GM23338 (cell line): Measurements from ENCODE around the gene PRELP.

Experiments
- CREB1 ChIP-seq: fragments of 250-450 bp; sonication (Bioruptor Pico); IDR thresholded peaks from 2 replicates; pipeline ENCODE4 v1.5.0; 2020; ENCODE audit warnings: low read depth, mild to moderate bottlenecking, moderate library complexity
- ETS1 ChIP-seq: IDR thresholded peaks from 2 replicates; pipeline ENCODE4 v1.6.1; 2016; ENCODE audit warnings: antibody characterized with exemption
- EZH2 ChIP-seq: fragments of 200-600 bp; sonication (generic); IDR thresholded peaks from one replicate; pipeline ENCODE4 v1.8.0; 2017; ENCODE audit warnings: antibody characterized with exemption, mild to moderate bottlenecking, low read depth; ENCODE audit not compliant: unreplicated experiment
- EZH2phosphoT487 ChIP-seq: fragments of 200-600 bp; sonication (generic); IDR thresholded peaks from one replicate; pipeline ENCODE4 v1.8.1; 2018; ENCODE audit warnings: antibody characterized with exemption; ENCODE audit not compliant: unreplicated experiment
- NANOG ChIP-seq: IDR thresholded peaks from 2 replicates; pipeline ENCODE4 v1.6.1; 2016; ENCODE audit warnings: antibody characterized with exemption, borderline replicate concordance
- POLR2AphosphoS5 ChIP-seq: IDR thresholded peaks from 2 replicates; pipeline ENCODE4 v1.6.1; 2016; ENCODE audit warnings: antibody characterized with exemption, low read depth
- REST ChIP-seq: IDR thresholded peaks from one replicate; pipeline ENCODE4 v1.6.1; 2018; ENCODE audit warnings: antibody characterized with exemption; ENCODE audit not compliant: unreplicated experiment
- STAT1 ChIP-seq: IDR thresholded peaks from one replicate; pipeline ENCODE4 v1.6.1; 2016; ENCODE audit warnings: antibody characterized with exemption; ENCODE audit not compliant: unreplicated experiment
- ZNF114 ChIP-seq: fragments of 250-450 bp; sonication (Bioruptor Pico); IDR thresholded peaks from 2 replicates; pipeline ENCODE4 v1.5.0; 2020; ENCODE audit warnings: mild to moderate bottlenecking, moderate library complexity
- ZNF331 ChIP-seq: fragments of 250-450 bp; sonication (Bioruptor Pico); IDR thresholded peaks from 2 replicates; pipeline ENCODE4 v1.5.0; 2020; ENCODE audit warnings: low read depth, mild to moderate bottlenecking, moderate library complexity
- TF ChIP-seq, protein P1 (sequence below), 2 experiments: fragments of 200-600 bp in 1 of 2; sonication (generic) in 1 of 2; conservative IDR thresholded peaks; 2 replicates each; pipeline versions ENCODE4 v1.5.1 to v1.6.1; 2016 to 2017; ENCODE audit warnings: antibody characterized with exemption in 2 of 2, low read depth in 2 of 2, mild to moderate bottlenecking in 2 of 2, moderate library complexity in 1 of 2

GRCh38 chr1:203476216-203476814 lies 709 bp downstream of the PRELP start:
- TF ChIP-seq, protein P1, sequence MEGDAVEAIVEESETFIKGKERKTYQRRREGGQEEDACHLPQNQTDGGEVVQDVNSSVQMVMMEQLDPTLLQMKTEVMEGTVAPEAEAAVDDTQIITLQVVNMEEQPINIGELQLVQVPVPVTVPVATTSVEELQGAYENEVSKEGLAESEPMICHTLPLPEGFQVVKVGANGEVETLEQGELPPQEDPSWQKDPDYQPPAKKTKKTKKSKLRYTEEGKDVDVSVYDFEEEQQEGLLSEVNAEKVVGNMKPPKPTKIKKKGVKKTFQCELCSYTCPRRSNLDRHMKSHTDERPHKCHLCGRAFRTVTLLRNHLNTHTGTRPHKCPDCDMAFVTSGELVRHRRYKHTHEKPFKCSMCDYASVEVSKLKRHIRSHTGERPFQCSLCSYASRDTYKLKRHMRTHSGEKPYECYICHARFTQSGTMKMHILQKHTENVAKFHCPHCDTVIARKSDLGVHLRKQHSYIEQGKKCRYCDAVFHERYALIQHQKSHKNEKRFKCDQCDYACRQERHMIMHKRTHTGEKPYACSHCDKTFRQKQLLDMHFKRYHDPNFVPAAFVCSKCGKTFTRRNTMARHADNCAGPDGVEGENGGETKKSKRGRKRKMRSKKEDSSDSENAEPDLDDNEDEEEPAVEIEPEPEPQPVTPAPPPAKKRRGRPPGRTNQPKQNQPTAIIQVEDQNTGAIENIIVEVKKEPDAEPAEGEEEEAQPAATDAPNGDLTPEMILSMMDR (conservative IDR thresholded peaks at IDR 0.05; ENCODE audit: low read depth in 2 of 2) = no peak
- TF ChIP-seq POLR2AphosphoS5 = no peak
- TF ChIP-seq CREB1 (CRISPR knock-in tag) = no peak
- no peak for TF ChIP-seq EZH2
- TF ChIP-seq EZH2phosphoT487 = no peak
- no peak for TF ChIP-seq ZNF331
- no peak for TF ChIP-seq REST
- no peak for TF ChIP-seq ZNF114 (CRISPR knock-in tag)
- TF ChIP-seq ETS1 = no peak
- TF ChIP-seq NANOG = no peak
- no peak for TF ChIP-seq STAT1
